ENCODE data around the gene JPH2. TPM values are rescaled to one million over a fixed set of nuclear protein-coding genes. Genes with fewer than 3 reads are reported as not detected.

Gene JPH2
- total RNA-seq, 1 donor from 2014 or later: 18.5 TPM

DNA sequence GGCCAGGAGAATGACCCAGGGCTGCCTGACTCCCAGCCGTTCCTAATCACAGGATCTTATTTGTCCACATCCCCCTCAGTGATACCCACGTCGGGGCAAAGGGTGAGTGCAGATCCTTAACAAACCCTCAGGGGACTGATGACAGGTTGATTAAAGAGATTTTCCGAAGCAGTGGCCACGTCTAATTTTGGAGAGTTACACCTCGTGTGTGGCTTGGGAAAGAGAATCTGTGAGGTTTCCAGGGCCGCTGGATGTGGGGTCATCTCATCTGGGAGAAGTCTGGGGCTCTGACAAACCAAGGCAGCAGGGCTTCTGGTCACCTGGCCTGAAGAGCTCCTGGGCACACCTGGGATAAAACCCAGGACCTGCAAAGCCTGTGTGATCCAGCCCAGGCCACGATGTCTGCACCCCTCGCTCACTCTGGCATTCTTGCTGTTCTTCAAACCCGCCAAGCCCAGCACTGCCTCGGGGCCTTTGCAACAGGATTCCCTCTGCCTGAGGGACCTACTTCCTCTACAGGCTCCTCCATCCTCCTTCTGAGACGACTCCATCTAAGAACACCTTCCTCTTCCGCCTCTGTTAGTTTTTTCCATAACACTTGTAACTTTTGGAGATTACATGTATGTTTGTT, 4.7 kb downstream of the JPH2 start:
- Mint-ChIP-seq H3K27ac (ENCODE audit: unreplicated experiment) (no peak overlapping the region), H3K36me3 (ENCODE audit: low read depth, unreplicated experiment) (peaks cover 12% of the 10 kb centered on the region), H3K4me3 (ENCODE audit: unreplicated experiment) (no peak overlapping the region), H3K27me3 (ENCODE audit: low read depth, unreplicated experiment) (no peaks in the 10 kb centered on the region), H3K9me3 (ENCODE audit: unreplicated experiment) (no peaks in the 10 kb centered on the region), H3K4me1 (ENCODE audit: low read depth, unreplicated experiment) (peaks cover 37% of the 10 kb centered on the region)
- no peak for TF ChIP-seq EZH2 (IDR thresholded peaks at IDR 0.05; ENCODE audit: insufficient read depth, low read length)
- TF ChIP-seq, protein P1, sequence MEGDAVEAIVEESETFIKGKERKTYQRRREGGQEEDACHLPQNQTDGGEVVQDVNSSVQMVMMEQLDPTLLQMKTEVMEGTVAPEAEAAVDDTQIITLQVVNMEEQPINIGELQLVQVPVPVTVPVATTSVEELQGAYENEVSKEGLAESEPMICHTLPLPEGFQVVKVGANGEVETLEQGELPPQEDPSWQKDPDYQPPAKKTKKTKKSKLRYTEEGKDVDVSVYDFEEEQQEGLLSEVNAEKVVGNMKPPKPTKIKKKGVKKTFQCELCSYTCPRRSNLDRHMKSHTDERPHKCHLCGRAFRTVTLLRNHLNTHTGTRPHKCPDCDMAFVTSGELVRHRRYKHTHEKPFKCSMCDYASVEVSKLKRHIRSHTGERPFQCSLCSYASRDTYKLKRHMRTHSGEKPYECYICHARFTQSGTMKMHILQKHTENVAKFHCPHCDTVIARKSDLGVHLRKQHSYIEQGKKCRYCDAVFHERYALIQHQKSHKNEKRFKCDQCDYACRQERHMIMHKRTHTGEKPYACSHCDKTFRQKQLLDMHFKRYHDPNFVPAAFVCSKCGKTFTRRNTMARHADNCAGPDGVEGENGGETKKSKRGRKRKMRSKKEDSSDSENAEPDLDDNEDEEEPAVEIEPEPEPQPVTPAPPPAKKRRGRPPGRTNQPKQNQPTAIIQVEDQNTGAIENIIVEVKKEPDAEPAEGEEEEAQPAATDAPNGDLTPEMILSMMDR (IDR thresholded peaks at IDR 0.05; ENCODE audit: insufficient read depth, low read depth, low read length): no peak
- Histone ChIP-seq H3K4me2 (ENCODE audit: low read length) (no peak overlapping the region), H3K36me3 (ENCODE audit: insufficient read depth, low read length) (no peaks in the 10 kb centered on the region), H3K9ac (ENCODE audit: low read length) (no peak overlapping the region), H3K27me3 (ENCODE audit: insufficient read depth, low read length) (no peaks in the 10 kb centered on the region), H3K27ac (ENCODE audit: low read depth, low read length) (no peak overlapping the region), H3K4me3 (ENCODE audit: insufficient read depth, low read depth, low read length) (no peak overlapping the region), H3K4me1 (ENCODE audit: insufficient read depth, low read length) (peaks cover 9% of the 10 kb centered on the region), H3K79me2 (ENCODE audit: insufficient read depth, low read length) (peaks cover 4% of the 10 kb centered on the region), H2AFZ (ENCODE audit: low read depth, low read length) (no peak overlapping the region), H3K9me3 (ENCODE audit: insufficient read depth, low read depth, low read length) (no peaks in the 10 kb centered on the region), H4K20me1 (ENCODE audit: insufficient read depth, low read length) (no peaks in the 10 kb centered on the region)
- DNase-seq (ENCODE audit: low read depth) (no peak), FAIRE-seq (no peak)

DNA sequence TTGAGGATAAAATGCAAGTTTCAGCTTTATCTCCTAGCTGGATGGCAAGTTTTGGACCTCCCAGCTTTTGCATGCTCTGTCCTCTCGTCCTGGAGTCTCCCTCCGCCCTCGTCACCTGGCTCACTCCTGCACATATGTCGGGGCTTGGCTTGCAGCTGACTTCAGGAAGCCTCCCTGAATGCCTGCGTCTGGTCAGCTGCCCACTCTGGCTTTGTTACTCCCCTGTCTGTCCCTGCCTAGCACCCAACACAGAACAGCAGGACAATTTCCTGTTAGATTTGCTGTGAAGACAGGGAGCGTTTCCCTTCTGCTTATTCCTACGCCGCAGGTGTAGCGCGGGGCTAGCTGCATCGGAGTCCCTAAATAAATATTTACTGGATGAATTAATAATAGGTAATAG, 5.4 kb downstream of the JPH2 start:
- Histone ChIP-seq H3K9me3 (ENCODE audit: insufficient read depth, low read depth, low read length) (no peaks in the 10 kb centered on the region), H3K79me2 (ENCODE audit: insufficient read depth, low read length) (peaks cover 4% of the 10 kb centered on the region), H3K9ac (ENCODE audit: low read length) (no peak overlapping the region), H2AFZ (ENCODE audit: low read depth, low read length) (peak overlapping the region; percentile 11), H4K20me1 (ENCODE audit: insufficient read depth, low read length) (no peaks in the 10 kb centered on the region), H3K36me3 (ENCODE audit: insufficient read depth, low read length) (no peaks in the 10 kb centered on the region), H3K4me2 (ENCODE audit: low read length) (no peak overlapping the region), H3K4me3 (ENCODE audit: insufficient read depth, low read depth, low read length) (no peak overlapping the region), H3K27me3 (ENCODE audit: insufficient read depth, low read length) (no peaks in the 10 kb centered on the region), H3K27ac (ENCODE audit: low read depth, low read length) (no peak overlapping the region), H3K4me1 (ENCODE audit: insufficient read depth, low read length) (peaks cover 2% of the 10 kb centered on the region)
- peaks cover 36% of the 10 kb centered on the region for H3K4me1 Mint-ChIP-seq (ENCODE audit: low read depth, unreplicated experiment)
- FAIRE-seq (no peak), DNase-seq (ENCODE audit: low read depth) (no peak)
- no peak overlapping the region for H3K4me3 Mint-ChIP-seq (ENCODE audit: unreplicated experiment)
- H3K9me3 Mint-ChIP-seq (ENCODE audit: unreplicated experiment): no peaks in the 10 kb centered on the region
- TF ChIP-seq EZH2 (IDR thresholded peaks at IDR 0.05; ENCODE audit: insufficient read depth, low read length): no peak
- TF ChIP-seq, protein P1 (IDR thresholded peaks at IDR 0.05; ENCODE audit: insufficient read depth, low read depth, low read length): no peak
- H3K27ac Mint-ChIP-seq (ENCODE audit: unreplicated experiment): peak overlapping the region; percentile 49
- H3K27me3 Mint-ChIP-seq (ENCODE audit: low read depth, unreplicated experiment): no peaks in the 10 kb centered on the region
- H3K36me3 Mint-ChIP-seq (ENCODE audit: low read depth, unreplicated experiment): peaks cover 12% of the 10 kb centered on the region

DNA sequence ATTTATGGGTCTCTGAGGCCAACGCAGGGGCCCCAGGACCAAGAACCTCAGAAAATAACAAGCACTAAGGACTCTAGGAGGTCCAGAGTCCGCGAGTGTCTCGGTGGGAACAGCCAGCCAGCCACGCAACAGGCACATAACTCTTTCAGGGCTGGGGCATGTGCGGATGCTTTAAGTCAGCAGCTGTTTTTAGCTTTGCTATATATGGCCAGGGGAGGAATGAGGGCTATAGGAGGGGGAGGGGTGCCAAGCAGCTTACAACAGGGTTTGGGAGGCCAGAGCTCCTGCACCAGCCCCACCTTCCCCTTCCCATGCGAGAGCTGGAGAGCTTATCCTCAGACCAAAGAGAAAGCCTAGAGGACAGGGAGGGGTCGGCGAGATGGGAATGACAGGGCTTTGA, 6.2 kb downstream of the JPH2 start:
- H3K9me3 Mint-ChIP-seq (ENCODE audit: unreplicated experiment): peaks cover 2% of the 10 kb centered on the region
- no peak overlapping the region for H3K27ac ChIP-seq (ENCODE audit: low read depth, low read length)
- H3K27me3 ChIP-seq (ENCODE audit: insufficient read depth, low read length): no peaks in the 10 kb centered on the region
- peaks cover 34% of the 10 kb centered on the region for H3K4me1 Mint-ChIP-seq (ENCODE audit: low read depth, unreplicated experiment)
- TF ChIP-seq, protein P1 (IDR thresholded peaks at IDR 0.05; ENCODE audit: insufficient read depth, low read depth, low read length): no peak
- TF ChIP-seq EZH2 (IDR thresholded peaks at IDR 0.05; ENCODE audit: insufficient read depth, low read length): no peak
- H4K20me1 ChIP-seq (ENCODE audit: insufficient read depth, low read length): no peaks in the 10 kb centered on the region
- peak overlapping the region; percentile 40 for H3K4me2 ChIP-seq (ENCODE audit: low read length)
- H3K79me2 ChIP-seq (ENCODE audit: insufficient read depth, low read length): no peaks in the 10 kb centered on the region
- H3K4me3 Mint-ChIP-seq (ENCODE audit: unreplicated experiment): peak overlapping the region; percentile 62
- no peaks in the 10 kb centered on the region for H3K9me3 ChIP-seq (ENCODE audit: insufficient read depth, low read depth, low read length)
- peak overlapping the region; percentile 37 for H2AFZ ChIP-seq (ENCODE audit: low read depth, low read length)
- H3K9ac ChIP-seq (ENCODE audit: low read length): no peak overlapping the region
- H3K27me3 Mint-ChIP-seq (ENCODE audit: low read depth, unreplicated experiment): no peaks in the 10 kb centered on the region
- FAIRE-seq (no peak), DNase-seq (ENCODE audit: low read depth) (no peak)
- no peaks in the 10 kb centered on the region for H3K4me1 ChIP-seq (ENCODE audit: insufficient read depth, low read length)
- no peak overlapping the region for H3K4me3 ChIP-seq (ENCODE audit: insufficient read depth, low read depth, low read length)
- no peaks in the 10 kb centered on the region for H3K36me3 ChIP-seq (ENCODE audit: insufficient read depth, low read length)
- H3K36me3 Mint-ChIP-seq (ENCODE audit: low read depth, unreplicated experiment): peaks cover 15% of the 10 kb centered on the region
- peak overlapping the region; percentile 87 for H3K27ac Mint-ChIP-seq (ENCODE audit: unreplicated experiment)
